ENCODE results near the gene SLC25A42.
"Not testable (repeated sequence)": the region's sequence is repeated elsewhere in the genome, so short reads cannot be mapped to it uniquely, and the experiment has no call there.

Gene SLC25A42

GRCh38 chr19:19135713-19136112 is 71.9 kb downstream of the SLC25A42 start:
- DNase-seq (ENCODE audit: low spot score): not testable (repeated sequence)

DNA sequence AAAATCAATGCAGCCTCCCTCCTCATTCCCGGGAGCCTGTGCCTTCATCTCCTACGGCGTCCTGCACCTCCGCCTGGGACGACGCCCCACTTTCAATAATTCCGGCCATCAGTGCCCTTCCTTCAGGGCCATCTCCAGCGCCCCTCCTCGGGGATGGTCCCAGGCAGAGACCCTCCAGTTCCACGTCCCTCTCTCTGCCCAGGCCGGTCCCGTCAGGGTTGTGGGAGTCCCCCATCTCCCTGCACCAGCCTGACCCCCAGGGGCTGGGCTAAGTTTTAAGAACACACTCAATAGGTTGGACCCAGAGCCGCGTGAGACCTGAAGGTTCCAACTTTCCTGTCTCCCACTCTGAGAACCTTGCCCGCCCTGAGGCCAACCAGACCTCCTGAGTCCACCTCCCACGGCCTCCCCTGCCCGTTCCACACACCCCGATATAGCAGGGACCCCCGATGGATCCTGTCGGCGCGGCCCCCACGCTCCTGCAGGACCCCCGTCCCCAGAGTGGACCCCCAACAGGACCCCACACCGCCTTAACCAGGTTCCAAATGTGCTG is 73.8 kb downstream of the SLC25A42 start:
- no peak for DNase-seq (ENCODE audit: low spot score)

GRCh38 chr19:19138109-19138981 is 74.6 kb downstream of the SLC25A42 start, which contains the start of gene TMEM161A:
TSS of gene TMEM161A (minus strand) at chr19:19138478. CDS start at chr19:19138428, 50 bp downstream.
- DNase-seq (ENCODE audit: low spot score): peak; percentile 100

DNA sequence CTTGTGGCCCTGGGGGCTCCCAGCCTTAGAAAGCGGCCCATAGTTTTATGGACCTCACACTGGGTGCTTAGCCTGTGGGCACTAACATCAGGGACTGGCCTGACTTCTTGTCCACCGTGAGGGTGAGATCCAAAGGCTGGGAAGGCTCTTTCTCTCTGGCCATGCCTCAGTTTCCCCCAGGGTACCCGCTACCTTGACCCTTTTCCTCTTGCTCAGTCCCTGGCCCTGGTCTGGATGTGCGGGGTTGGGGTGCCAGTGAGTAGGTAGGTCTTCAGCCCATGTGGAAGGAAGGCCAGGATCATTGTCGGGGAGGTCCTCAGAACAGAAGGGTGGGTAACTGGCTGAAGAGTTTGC is 76.1 kb downstream of the SLC25A42 start:
- DNase-seq (ENCODE audit: low spot score): no peak

- no peak for DNase-seq (ENCODE audit: low spot score)
Observed at GRCh38 chr19:19140476-19140875, 76.7 kb downstream of the SLC25A42 start.

DNA sequence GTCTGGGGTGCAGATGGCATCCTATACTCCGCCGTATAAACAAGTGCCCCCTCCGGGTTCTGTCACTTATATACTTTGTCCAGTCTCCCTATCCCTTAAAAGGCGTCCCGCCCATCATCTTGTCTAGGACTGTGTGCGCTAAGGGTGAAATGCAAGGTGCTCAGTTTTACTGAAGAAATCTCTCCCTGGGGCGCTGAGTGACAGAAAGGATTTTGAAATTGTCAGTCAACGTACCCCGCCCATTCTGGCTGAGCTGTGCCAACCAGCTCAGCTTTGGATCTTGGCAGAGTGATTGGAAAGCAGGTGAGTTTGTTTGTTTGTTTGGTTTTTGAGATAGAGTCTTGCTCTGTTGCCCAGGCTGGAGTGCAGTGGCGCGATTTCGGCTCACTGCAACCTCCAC is 78.6 kb downstream of the SLC25A42 start:
- DNase-seq (ENCODE audit: low spot score): no peak

DNA sequence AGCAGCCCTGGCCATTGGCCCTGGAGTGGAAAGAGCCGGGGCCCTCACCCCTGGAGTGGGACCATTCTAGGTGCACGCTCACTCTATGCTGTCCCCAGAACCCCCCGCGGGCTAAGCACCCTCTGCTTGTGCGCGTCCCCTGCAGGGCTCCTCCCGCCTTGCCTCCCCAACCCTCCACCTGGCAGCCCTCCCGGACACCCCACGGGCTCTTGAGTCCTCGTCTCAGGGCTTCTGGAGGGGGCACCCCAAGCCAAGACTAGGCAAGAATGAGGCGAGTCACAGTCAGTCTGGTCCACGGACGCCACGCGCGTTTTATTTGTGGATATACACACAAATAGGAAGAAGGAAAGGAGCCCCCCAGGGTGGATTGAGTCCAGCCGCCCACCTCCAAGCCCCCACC is 81.5 kb downstream of the SLC25A42 start:
- DNase-seq (ENCODE audit: low spot score): no peak

DNA sequence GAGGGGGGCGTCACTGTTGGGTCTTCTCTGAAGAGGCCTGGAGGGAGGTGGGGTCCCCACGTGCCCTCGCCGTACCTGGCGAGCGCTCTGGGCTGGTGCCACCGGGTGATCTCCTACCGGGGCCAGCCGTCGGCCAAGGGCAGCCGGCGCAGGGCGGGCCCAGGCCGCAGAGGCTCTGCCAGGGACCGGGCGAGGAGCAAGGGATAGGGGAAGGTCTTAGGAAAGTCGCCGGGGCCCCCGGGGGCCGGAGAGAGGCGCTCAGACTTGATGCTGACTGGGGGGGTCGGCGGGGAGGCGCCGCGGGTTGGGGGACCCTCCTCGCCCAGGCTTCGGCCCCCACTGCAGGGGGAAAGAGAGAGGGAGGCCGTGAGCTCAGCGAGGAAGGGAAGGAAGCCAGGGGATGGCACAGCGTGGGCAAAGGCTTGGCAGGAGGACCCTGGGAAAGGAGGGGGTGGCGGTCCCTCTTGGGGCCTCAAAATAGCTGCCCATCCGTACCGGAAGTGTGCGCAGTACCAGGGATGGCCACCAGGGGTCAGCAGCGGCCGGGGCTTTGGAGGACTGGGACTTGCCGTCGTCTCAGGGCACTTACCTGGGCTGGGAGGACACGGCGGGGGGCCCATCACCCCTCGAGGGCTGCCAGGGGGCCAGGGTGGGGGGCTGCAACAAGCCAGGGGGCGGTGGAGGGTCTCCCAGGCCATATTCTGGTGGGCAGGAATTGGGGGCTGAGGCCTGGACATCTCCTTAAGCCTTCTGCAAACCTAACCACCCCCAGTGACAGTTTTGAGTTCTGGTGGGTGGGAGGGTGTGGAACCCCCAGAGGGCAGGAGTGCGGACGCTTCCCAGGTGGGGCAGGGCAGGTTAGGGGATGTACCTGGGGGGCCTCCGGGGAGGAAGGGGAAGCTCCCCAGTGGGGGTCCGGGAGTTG is 82.2 kb downstream of the SLC25A42 start:
- peak; percentile 78 for DNase-seq (ENCODE audit: low spot score)

DNA sequence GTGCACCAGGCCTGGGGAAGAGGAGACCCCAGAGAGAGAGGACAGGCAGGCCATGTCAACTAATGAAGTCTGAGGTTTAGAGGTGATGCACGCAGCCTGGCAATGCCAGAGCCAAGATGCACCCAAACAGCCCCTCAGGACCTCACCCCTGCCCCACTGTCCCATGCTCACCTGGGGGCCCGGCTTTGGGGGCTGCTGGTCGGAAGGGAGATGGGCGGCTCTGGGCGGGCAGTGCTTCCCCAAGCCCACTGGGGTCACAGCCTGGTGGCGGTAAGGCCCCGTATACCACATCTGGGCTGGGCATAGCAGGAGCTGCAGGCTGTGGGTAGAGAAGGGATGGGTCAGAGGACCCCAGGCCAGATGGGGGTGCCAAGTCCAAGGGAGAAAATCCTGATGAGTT is 83.1 kb downstream of the SLC25A42 start:
- DNase-seq (ENCODE audit: low spot score): no peak

- no peak for DNase-seq (ENCODE audit: low spot score)
Observed at GRCh38 chr19:19147344-19147743, 83.5 kb downstream of the SLC25A42 start.

- not testable (repeated sequence) for DNase-seq (ENCODE audit: low spot score)
Observed at GRCh38 chr19:19148504-19148903, 84.7 kb downstream of the SLC25A42 start.

DNA sequence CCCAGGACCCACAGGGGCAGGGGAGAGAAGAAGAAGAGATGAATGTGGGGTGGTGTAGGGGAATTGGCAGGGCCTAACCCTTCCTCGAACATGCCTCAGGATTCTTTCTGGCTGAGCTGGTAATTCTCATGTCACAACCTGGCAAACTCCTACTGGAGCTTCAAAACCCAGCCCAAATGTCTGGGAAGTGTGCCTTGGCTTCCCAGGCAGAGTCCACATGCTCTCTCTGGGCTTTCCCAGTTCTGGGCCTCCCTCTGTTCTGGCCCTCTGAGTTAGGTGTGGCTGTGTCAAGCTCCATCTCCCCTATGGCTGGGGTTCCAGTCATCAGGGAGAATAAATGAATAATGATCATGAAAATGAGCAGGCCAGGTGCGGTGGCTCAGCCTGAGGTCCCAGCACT is 85.6 kb downstream of the SLC25A42 start:
- DNase-seq (ENCODE audit: low spot score): no peak

DNA sequence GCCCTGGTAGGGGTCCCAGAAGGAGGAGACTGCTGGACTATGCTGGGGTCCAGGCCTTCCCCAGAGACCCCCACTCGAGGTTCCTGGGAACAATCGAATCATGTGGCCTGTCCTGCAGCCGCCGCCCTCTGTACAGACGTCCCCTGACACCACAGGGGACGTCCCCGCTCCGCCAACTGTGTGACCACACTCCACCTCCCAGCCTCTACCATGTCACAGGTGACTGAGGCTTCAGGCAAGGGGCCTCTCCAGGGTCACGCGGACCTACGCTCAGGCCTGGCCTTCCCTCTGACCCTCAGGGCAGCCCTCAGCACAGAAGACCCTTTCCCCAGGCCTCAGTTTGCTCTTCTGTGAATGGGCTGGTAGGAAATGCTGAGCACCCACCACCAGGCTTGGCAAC is 87.6 kb downstream of the SLC25A42 start:
- no peak for DNase-seq (ENCODE audit: low spot score)

DNA sequence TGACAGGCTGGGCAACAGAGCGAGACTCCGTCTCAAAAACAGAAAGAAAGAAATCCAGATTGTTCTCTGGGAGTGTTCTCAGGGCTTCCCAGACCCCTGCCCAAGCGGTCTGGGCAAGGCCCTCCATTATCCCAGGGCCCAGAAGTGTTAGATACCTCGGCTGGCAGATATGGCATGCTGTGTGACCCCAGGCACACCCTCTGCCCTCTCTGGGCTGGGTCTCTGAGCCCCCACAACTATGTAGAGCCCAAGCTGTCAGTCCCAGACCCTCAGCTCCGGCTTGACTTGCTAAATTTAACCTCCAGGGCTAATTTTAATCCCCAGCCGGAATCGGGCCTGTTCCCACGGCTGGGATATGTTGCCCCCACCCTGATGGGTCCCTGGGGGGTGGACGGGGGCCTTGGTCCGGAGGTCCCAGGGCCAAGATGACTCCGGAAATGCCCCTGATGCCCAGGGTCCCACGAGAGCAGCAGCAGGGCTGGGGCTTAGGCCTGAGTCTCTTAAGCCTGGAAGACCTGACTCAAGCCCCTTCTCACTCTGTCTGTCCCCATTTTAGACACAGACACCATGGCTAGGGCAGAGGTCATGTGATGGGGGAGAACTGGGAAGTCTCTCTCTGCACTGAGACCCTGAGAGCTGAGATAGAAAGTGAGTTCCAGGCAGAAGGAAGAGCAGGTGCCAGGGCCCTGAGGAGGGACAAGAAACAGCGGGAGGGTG is 89.0 kb downstream of the SLC25A42 start:
- no peak for DNase-seq (ENCODE audit: low spot score)

- no peak for DNase-seq (ENCODE audit: low spot score)
Observed at GRCh38 chr19:19154768-19155494, 91.1 kb downstream of the SLC25A42 start.

DNA sequence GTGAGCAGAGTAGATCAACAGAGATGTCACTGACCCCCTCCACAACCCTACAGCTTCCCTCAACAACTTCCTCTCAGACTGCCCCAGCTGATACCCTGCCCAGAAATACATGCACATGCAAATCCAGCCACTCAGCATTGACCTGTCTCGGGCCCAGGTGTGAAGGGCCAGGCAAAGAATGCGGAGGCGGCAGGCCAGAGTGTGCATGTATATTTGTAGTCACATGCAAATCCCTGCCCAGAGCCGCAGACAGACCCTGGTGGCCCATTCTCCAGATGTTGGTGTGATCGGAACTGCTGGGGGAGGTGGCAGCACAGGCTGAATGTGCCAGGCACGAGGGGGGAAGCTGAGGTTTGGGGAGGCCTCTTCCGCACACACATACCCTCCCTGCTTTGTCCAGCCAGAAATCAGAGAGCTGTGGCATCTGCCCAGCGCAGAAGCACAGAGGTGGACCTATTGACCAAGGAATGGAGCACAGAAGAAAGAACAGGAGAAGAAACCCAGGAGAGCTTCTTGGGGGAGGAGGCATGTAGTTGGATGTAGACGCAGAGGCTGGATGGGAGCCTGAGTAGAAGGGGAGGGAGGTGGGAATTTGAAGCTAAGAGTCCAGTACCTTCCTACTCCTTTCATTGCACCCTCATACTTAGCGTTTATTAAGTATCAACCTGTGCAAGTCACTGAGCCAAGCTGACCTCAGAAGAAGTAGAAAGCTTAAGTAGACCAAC is 91.9 kb downstream of the SLC25A42 start:
- DNase-seq (ENCODE audit: low spot score): no peak

DNA sequence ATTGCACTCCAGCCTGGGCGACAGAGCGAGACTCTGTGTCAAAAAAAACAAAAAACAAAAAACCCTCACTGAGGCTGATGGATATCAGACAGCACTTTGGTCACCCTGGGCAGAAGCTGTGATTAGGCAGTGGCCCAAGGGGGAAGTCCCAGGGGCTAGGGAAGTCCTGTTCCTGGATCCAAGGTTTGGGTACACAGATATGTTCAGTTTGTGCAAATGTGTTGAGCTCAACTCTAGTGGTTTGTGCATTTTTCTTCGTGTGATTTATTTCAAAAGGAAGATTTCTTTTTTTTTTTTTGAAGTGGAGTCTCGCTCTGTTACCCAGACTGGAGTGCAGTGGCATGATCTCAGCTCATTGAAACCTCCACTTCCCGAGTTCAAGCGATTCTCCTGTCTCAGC is 94.0 kb downstream of the SLC25A42 start:
- DNase-seq (ENCODE audit: low spot score): no peak

DNA sequence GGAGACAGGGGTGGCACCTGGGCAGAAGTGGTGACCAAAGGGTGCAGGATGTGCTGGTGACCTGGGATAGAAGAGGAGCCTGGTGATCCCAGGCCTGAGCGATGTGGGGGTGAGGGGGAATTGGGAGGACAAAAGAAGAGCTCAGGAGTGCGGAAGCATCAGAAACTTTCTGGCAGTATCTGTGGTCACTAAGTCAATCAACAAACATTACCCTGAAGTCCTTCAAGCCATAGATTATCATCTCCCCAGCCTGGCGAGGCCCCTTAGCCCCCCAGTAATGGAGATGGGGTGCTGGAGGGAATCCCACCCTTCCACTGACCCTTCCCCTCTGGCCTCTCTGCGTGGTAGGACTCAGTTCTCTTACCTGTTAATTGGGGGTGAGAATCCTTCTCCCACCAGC is 95.7 kb downstream of the SLC25A42 start:
- no peak for DNase-seq (ENCODE audit: low spot score)

- DNase-seq (ENCODE audit: low spot score): no peak
Observed at GRCh38 chr19:19160461-19161035, 96.8 kb downstream of the SLC25A42 start.

DNA sequence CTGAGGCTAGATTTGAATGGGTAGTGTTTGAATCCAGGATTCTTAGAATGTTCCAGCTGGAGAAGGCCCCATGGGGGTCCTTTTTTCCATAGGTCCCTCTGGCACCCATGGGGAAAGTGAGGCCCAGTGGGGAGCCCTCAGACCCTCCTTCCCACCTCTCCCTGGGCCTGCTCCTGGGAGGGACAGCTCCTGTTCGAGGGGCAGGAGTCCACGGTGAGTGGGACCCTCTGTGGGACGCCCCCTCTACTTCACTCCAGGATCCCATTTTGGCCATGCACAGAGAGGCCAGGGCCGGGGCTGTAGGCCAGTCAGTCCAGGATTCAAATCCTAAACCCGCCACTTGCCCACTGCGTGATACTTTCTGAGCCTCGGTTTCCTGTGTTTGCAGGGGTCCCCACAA is 98.7 kb downstream of the SLC25A42 start:
- no peak for DNase-seq (ENCODE audit: low spot score)
